ENCODE data around the gene GLO1.

Gene GLO1

GRCh38 chr6:38640216-38640909 is 62.6 kb downstream of the GLO1 start:
- Histone ChIP-seq H3K36me3 (ENCODE audit: insufficient read depth, low read length) (no peaks in the 10 kb centered on the region), H3K9me3 (ENCODE audit: low read length) (no peaks in the 10 kb centered on the region), H3K4me1 (ENCODE audit: insufficient read depth, low read length) (peaks cover 20% of the 10 kb centered on the region), H3K4me3 (ENCODE audit: low read length) (peak overlapping the region; percentile 69), H3K27me3 (ENCODE audit: insufficient read depth, low read length) (no peaks in the 10 kb centered on the region), H2AFZ (ENCODE audit: low read depth, low read length) (peak overlapping the region; percentile 64)

GRCh38 chr6:38639498-38640215 is 63.3 kb downstream of the GLO1 start, which contains the start of gene BTBD9:
Gene BTBD9, minus strand, starts transcription at chr6:38639929.
- Histone ChIP-seq H3K4me3 (ENCODE audit: low read length) (peak within 1 kb of the TSS; percentile 69), H3K4me1 (ENCODE audit: insufficient read depth, low read length) (peaks cover 20% of the 10 kb centered on the region), H3K27me3 (ENCODE audit: insufficient read depth, low read length) (no peaks in the 10 kb centered on the region), H2AFZ (ENCODE audit: low read depth, low read length) (peak within 1 kb of the TSS; percentile 64), H3K36me3 (ENCODE audit: insufficient read depth, low read length) (no peaks in the 10 kb centered on the region), H3K9me3 (ENCODE audit: low read length) (no peaks in the 10 kb centered on the region)

- Histone ChIP-seq H3K9me3 (ENCODE audit: low read length) (no peaks in the 10 kb centered on the region), H3K27me3 (ENCODE audit: insufficient read depth, low read length) (no peaks in the 10 kb centered on the region), H3K4me1 (ENCODE audit: insufficient read depth, low read length) (peaks cover 20% of the 10 kb centered on the region), H3K36me3 (ENCODE audit: insufficient read depth, low read length) (no peaks in the 10 kb centered on the region), H2AFZ (ENCODE audit: low read depth, low read length) (peak overlapping the region; percentile 64), H3K4me3 (ENCODE audit: low read length) (peak overlapping the region; percentile 69)
Measured at GRCh38 chr6:38638941-38639497, 63.9 kb downstream of the GLO1 start.

GRCh38 chr6:38637756-38638155 is 65.2 kb downstream of the GLO1 start:
- H3K4me3 ChIP-seq (ENCODE audit: low read length): no peak overlapping the region

GRCh38 chr6:38636027-38636426 is 66.9 kb downstream of the GLO1 start:
- H2AFZ ChIP-seq (ENCODE audit: low read depth, low read length): no peak overlapping the region
- no peaks in the 10 kb centered on the region for H3K9me3 ChIP-seq (ENCODE audit: low read length)
- H3K36me3 ChIP-seq (ENCODE audit: insufficient read depth, low read length): no peaks in the 10 kb centered on the region
- H3K4me1 ChIP-seq (ENCODE audit: insufficient read depth, low read length): peaks cover 20% of the 10 kb centered on the region
- H3K27me3 ChIP-seq (ENCODE audit: insufficient read depth, low read length): no peaks in the 10 kb centered on the region
- no peak overlapping the region for H3K4me3 ChIP-seq (ENCODE audit: low read length)

More at GRCh38 chr6:38637756-38638155, 65.2 kb downstream of the GLO1 start:
- H3K4me1 ChIP-seq (ENCODE audit: insufficient read depth, low read length): peaks cover 20% of the 10 kb centered on the region
- no peaks in the 10 kb centered on the region for H3K9me3 ChIP-seq (ENCODE audit: low read length)
- H3K36me3 ChIP-seq (ENCODE audit: insufficient read depth, low read length): no peaks in the 10 kb centered on the region
- H3K27me3 ChIP-seq (ENCODE audit: insufficient read depth, low read length): no peaks in the 10 kb centered on the region
- H2AFZ ChIP-seq (ENCODE audit: low read depth, low read length): no peak overlapping the region

- Histone ChIP-seq H3K9me3 (ENCODE audit: low read length) (no peaks in the 10 kb centered on the region), H3K27me3 (ENCODE audit: insufficient read depth, low read length) (no peaks in the 10 kb centered on the region), H2AFZ (ENCODE audit: low read depth, low read length) (no peak overlapping the region), H3K36me3 (ENCODE audit: insufficient read depth, low read length) (no peaks in the 10 kb centered on the region), H3K4me1 (ENCODE audit: insufficient read depth, low read length) (peaks cover 11% of the 10 kb centered on the region), H3K4me3 (ENCODE audit: low read length) (no peak overlapping the region)
Measured at GRCh38 chr6:38634518-38634917, 68.4 kb downstream of the GLO1 start.

GRCh38 chr6:38632490-38632889 is 70.5 kb downstream of the GLO1 start:
- H2AFZ ChIP-seq (ENCODE audit: low read depth, low read length): no peak overlapping the region
- H3K4me3 ChIP-seq (ENCODE audit: low read length): no peak overlapping the region
- H3K27me3 ChIP-seq (ENCODE audit: insufficient read depth, low read length): no peaks in the 10 kb centered on the region
- H3K9me3 ChIP-seq (ENCODE audit: low read length): no peaks in the 10 kb centered on the region
- no peaks in the 10 kb centered on the region for H3K36me3 ChIP-seq (ENCODE audit: insufficient read depth, low read length)
- H3K4me1 ChIP-seq (ENCODE audit: insufficient read depth, low read length): no peaks in the 10 kb centered on the region

GRCh38 chr6:38631186-38631783 is 71.7 kb downstream of the GLO1 start:
- H3K27me3 ChIP-seq (ENCODE audit: insufficient read depth, low read length): no peaks in the 10 kb centered on the region
- no peak overlapping the region for H3K4me3 ChIP-seq (ENCODE audit: low read length)
- H3K4me1 ChIP-seq (ENCODE audit: insufficient read depth, low read length): no peaks in the 10 kb centered on the region
- H3K36me3 ChIP-seq (ENCODE audit: insufficient read depth, low read length): no peaks in the 10 kb centered on the region
- no peaks in the 10 kb centered on the region for H3K9me3 ChIP-seq (ENCODE audit: low read length)
- H2AFZ ChIP-seq (ENCODE audit: low read depth, low read length): no peak overlapping the region
